Measurements from ENCODE around the gene FAM83G.
"Not testable (repeated sequence)": the region's sequence is repeated elsewhere in the genome, so short reads cannot be mapped to it uniquely, and the experiment has no call there.

FAM83G gene

GRCh38 chr17:18950944-18951905 is 53.3 kb downstream of the FAM83G start:
- no peak for DNase-seq

- no peak for DNase-seq
Measured at GRCh38 chr17:18950346-18950745, 54.2 kb downstream of the FAM83G start.

- DNase-seq, result no peak
Measured at GRCh38 chr17:18949566-18949965, 55.0 kb downstream of the FAM83G start.

GRCh38 chr17:18948476-18949006 is 56.0 kb downstream of the FAM83G start:
- DNase-seq, result no peak

- DNase-seq, result no peak
Measured at GRCh38 chr17:18947866-18948265, 56.7 kb downstream of the FAM83G start.

- no peak for DNase-seq
Measured at GRCh38 chr17:18946536-18946935, 58.0 kb downstream of the FAM83G start.

GRCh38 chr17:18944646-18945045 is 59.9 kb downstream of the FAM83G start:
- no peak for DNase-seq

- DNase-seq, result no peak
Measured at GRCh38 chr17:18938692-18939023, 65.9 kb downstream of the FAM83G start.

GRCh38 chr17:18937981-18938691 is 66.4 kb downstream of the FAM83G start:
- DNase-seq, result no peak

GRCh38 chr17:18933102-18934058 is 71.2 kb downstream of the FAM83G start:
- DNase-seq, result no peak

GRCh38 chr17:18932360-18933055 is 72.1 kb downstream of the FAM83G start:
- no peak for DNase-seq

GRCh38 chr17:18928628-18929125 is 75.9 kb downstream of the FAM83G start:
- no peak for DNase-seq

GRCh38 chr17:18925187-18925586 is 79.4 kb downstream of the FAM83G start:
- DNase-seq, result no peak

GRCh38 chr17:18922596-18922995 is 82.0 kb downstream of the FAM83G start:
- not testable (repeated sequence) for DNase-seq

- peak; percentile 81 for DNase-seq
Measured at GRCh38 chr17:18921912-18922451, 82.6 kb downstream of the FAM83G start.

GRCh38 chr17:18921485-18921884 is 83.1 kb downstream of the FAM83G start:
- DNase-seq, result no peak

- peak; percentile 21 for DNase-seq
Measured at GRCh38 chr17:18920911-18921441, 83.6 kb downstream of the FAM83G start.

GRCh38 chr17:18919963-18920362 is 84.6 kb downstream of the FAM83G start:
- no peak for DNase-seq

Data from fibroblast of upper back skin (primary cell).